IPS-18a (cell line): ENCODE measurements around the gene STX1B.

Source experiments
- H3K27ac ChIP-seq: one replicate; pipeline ENCODE4 v1.5.1; 2013; ENCODE audit warnings: low read length
- H3K27me3 ChIP-seq: one replicate; pipeline ENCODE4 v1.6.1; 2013; ENCODE audit warnings: mild to moderate bottlenecking, low read length; ENCODE audit not compliant: control insufficient read depth, insufficient read depth
- H3K36me3 ChIP-seq: one replicate; pipeline ENCODE4 v1.6.1; 2013; ENCODE audit warnings: low read depth, low read length; ENCODE audit not compliant: control insufficient read depth
- H3K4me1 ChIP-seq: one replicate; pipeline ENCODE4 v1.6.1; 2013; ENCODE audit warnings: low read depth, low read length; ENCODE audit not compliant: control insufficient read depth
- H3K4me3 ChIP-seq: one replicate; pipeline ENCODE4 v1.5.1; 2013; ENCODE audit warnings: low read length
- H3K9ac ChIP-seq: one replicate; pipeline ENCODE4 v1.6.1; 2013; ENCODE audit warnings: mild to moderate bottlenecking, low read length, moderate library complexity
- H3K9me3 ChIP-seq: one replicate; pipeline ENCODE4 v1.6.1; 2013; ENCODE audit warnings: low read depth, low read length; ENCODE audit not compliant: control insufficient read depth

The STX1B gene

GRCh38 chr16:30953511-30954124 lies 56.8 kb downstream of the STX1B start:
- Histone ChIP-seq H3K36me3 (no peaks in the 10 kb centered on the region), H3K4me1 (peaks cover 15% of the 10 kb centered on the region), H3K9me3 (no peaks in the 10 kb centered on the region), H3K9ac (no peak overlapping the region), H3K27me3 (no peaks in the 10 kb centered on the region), H3K27ac (no peak overlapping the region), H3K4me3 (no peak overlapping the region)

DNA sequence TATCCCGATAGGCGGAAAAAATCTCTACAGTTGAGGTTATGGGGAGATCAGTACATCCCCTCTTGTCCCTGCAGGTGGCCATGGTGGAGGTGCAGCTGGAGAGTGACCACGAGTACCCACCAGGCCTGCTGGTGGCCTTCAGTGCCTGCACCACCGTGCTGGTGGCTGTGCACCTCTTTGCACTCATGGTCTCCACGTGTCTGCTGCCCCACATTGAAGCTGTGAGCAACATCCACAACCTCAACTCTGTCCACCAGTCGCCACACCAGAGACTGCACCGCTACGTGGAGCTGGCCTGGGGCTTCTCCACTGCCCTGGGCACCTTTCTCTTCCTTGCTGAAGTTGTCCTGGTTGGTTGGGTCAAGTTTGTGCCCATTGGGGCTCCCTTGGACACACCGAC lies 57.3 kb downstream of the STX1B start:
- no peak overlapping the region for H3K4me3 ChIP-seq
- no peaks in the 10 kb centered on the region for H3K27me3 ChIP-seq
- no peak overlapping the region for H3K9ac ChIP-seq
- H3K9me3 ChIP-seq: no peaks in the 10 kb centered on the region
- no peaks in the 10 kb centered on the region for H3K36me3 ChIP-seq
- H3K4me1 ChIP-seq: peaks cover 15% of the 10 kb centered on the region
- no peak overlapping the region for H3K27ac ChIP-seq

DNA sequence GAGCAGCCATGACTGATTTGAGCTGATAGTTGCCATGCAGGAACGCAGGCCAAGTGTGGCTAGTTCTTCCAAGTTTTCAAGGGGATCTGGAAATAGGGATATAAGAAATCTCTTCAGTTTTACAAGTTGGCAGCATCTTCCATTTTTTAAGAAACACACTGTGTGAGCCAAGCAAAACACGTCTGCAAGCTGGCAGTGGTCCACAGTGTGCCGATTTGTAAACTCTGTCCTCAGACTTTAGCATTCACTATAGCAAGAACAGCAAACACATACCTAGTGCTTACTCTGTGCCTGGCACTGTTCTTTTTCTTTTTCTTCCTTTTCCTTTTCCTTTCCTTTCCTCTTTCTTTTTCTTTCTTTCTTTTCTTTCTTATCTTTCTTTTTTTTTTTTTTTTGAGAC lies 58.7 kb downstream of the STX1B start:
- Histone ChIP-seq H3K27ac (no peak overlapping the region), H3K36me3 (no peaks in the 10 kb centered on the region), H3K4me1 (peaks cover 21% of the 10 kb centered on the region), H3K9ac (no peak overlapping the region), H3K4me3 (no peak overlapping the region), H3K9me3 (no peaks in the 10 kb centered on the region), H3K27me3 (no peaks in the 10 kb centered on the region)

DNA sequence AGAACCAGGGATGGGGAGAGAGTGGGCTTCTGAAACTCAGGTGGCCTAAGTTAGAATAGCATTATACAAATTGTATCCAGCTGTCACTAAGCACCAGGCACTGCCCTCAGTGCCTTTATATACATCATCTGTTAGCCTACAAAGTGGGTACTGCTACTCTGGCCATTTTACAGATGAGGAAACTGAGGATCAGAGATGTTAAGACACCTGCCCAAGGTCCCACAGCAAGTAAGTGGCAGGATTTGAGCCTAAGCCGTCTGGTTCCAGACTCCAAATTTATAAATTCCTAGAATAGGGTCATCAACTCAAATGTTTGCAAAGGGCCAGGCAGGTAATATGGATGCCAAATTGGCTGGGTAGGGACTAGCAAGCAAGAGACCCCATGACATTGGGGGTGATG lies 59.2 kb downstream of the STX1B start:
- no peaks in the 10 kb centered on the region for H3K36me3 ChIP-seq
- no peaks in the 10 kb centered on the region for H3K9me3 ChIP-seq
- peaks cover 25% of the 10 kb centered on the region for H3K4me1 ChIP-seq
- H3K9ac ChIP-seq: no peak overlapping the region
- no peak overlapping the region for H3K27ac ChIP-seq
- H3K4me3 ChIP-seq: no peak overlapping the region
- no peaks in the 10 kb centered on the region for H3K27me3 ChIP-seq

- Histone ChIP-seq H3K27ac (no peak overlapping the region), H3K9ac (no peak overlapping the region), H3K27me3 (no peaks in the 10 kb centered on the region), H3K4me1 (peaks cover 25% of the 10 kb centered on the region), H3K4me3 (peak overlapping the region; percentile 91), H3K9me3 (no peaks in the 10 kb centered on the region), H3K36me3 (no peaks in the 10 kb centered on the region)
Measured at GRCh38 chr16:30950516-30951065, 59.8 kb downstream of the STX1B start.

DNA sequence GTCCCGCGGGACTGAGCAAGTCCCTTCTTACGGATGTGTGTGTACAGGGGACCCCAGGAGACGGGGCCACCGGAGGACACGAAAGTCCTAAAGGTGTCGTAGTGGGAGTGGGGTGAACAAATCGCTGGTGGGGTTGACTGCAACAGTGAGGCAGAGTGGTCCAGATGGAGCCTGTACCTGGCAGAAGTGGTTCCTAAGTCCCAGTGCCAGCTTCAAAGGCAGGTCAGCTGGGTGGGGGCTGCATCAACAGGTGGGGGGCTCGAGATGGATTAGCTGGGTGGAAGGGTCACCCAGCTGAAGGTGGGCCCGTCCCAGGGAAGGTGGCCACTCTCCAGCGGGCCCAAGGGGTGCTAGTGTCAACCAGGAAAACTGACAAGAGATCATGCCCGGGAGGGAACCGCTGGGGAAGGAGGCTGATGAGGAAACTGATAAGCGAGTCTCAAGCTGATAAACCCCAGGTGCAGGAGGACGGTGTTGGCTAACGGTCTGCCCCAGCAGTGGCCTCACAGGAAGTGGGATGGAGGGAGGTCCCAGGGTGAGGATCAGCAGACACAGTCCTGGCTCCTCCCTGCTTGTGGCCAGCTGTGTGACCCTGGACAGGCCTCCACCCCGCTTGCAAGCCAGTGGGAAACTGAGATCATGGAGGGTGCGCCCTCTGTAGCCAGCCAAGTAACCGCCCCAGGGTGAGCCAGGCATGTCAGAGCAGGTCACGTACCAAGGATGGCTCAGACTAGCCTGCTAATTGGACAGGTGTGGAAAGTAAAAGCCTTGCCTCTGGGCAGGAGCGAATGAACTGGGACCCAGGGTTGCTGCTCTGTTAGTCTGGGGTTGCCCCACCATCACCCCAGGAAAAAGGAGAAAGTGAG lies 60.6 kb downstream of the STX1B start:
- Histone ChIP-seq H3K4me3 (peak overlapping the region; percentile 91), H3K27me3 (no peaks in the 10 kb centered on the region), H3K4me1 (peaks cover 25% of the 10 kb centered on the region), H3K27ac (no peak overlapping the region), H3K36me3 (peaks cover 1% of the 10 kb centered on the region), H3K9me3 (no peaks in the 10 kb centered on the region), H3K9ac (peak overlapping the region; percentile 87)

- Histone ChIP-seq H3K4me3 (peak within 1 kb of the TSS; percentile 91), H3K9me3 (no peaks in the 10 kb centered on the region), H3K9ac (peak within 1 kb of the TSS; percentile 93), H3K4me1 (peaks cover 23% of the 10 kb centered on the region), H3K27ac (peak within 1 kb of the TSS; percentile 98), H3K36me3 (peaks cover 9% of the 10 kb centered on the region), H3K27me3 (no peaks in the 10 kb centered on the region)
Measured at GRCh38 chr16:30948667-30949649, 61.5 kb downstream of the STX1B start, which contains the start of gene ORAI3. ORAI3 (plus strand) TSS chr16:30949068; CDS start chr16:30949290, 222 bp downstream.

GRCh38 chr16:30947859-30948666 lies 62.4 kb downstream of the STX1B start:
- peak overlapping the region; percentile 98 for H3K27ac ChIP-seq
- H3K36me3 ChIP-seq: peaks cover 12% of the 10 kb centered on the region
- H3K4me3 ChIP-seq: peak overlapping the region; percentile 91
- H3K9ac ChIP-seq: peak overlapping the region; percentile 93
- H3K27me3 ChIP-seq: no peaks in the 10 kb centered on the region
- no peaks in the 10 kb centered on the region for H3K9me3 ChIP-seq
- peaks cover 21% of the 10 kb centered on the region for H3K4me1 ChIP-seq

DNA sequence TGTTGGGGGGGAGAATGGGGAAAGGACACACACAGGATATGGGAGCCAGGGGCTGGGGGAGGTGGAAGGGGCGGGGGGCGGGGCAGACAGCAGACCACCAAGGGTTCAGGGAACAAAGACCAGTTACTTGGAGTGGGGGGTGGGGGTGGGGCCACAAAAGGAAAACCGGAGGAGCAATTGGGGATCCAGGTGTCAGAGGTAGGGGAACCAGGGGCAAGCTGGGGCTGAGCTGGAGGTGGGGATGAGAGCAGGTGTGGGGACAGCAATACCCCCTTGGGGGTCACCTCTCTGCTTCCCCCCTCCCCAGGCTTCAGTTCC lies 62.9 kb downstream of the STX1B start:
- peaks cover 24% of the 10 kb centered on the region for H3K4me1 ChIP-seq
- peak overlapping the region; percentile 78 for H3K4me3 ChIP-seq
- H3K9ac ChIP-seq: peak overlapping the region; percentile 93
- H3K27ac ChIP-seq: peak overlapping the region; percentile 98
- H3K9me3 ChIP-seq: no peaks in the 10 kb centered on the region
- H3K27me3 ChIP-seq: no peaks in the 10 kb centered on the region
- H3K36me3 ChIP-seq: peaks cover 14% of the 10 kb centered on the region

GRCh38 chr16:30946671-30947540 lies 63.5 kb downstream of the STX1B start:
- Histone ChIP-seq H3K36me3 (peaks cover 18% of the 10 kb centered on the region), H3K4me3 (peak overlapping the region; percentile 78)

More at GRCh38 chr16:30946671-30947540, 63.5 kb downstream of the STX1B start:
- Histone ChIP-seq H3K4me1 (peaks cover 28% of the 10 kb centered on the region), H3K9ac (peak overlapping the region; percentile 93), H3K27ac (peak overlapping the region; percentile 83), H3K27me3 (no peaks in the 10 kb centered on the region), H3K9me3 (no peaks in the 10 kb centered on the region)
